H9 (cell line): ENCODE measurements around the gene BRI3. TPM values are rescaled to one million over a fixed set of nuclear protein-coding genes. Genes with fewer than 3 reads are reported as not detected.

ENCODE experiments used
- DNase-seq: peaks from one replicate; pipeline ENCODE4 v3.0.0-alpha.2; 2017
- H2AFZ ChIP-seq: one replicate; pipeline ENCODE4 v1.6.1; 2013; ENCODE audit warnings: mild to moderate bottlenecking, low read length, control low read depth, moderate library complexity
- H2AK5ac ChIP-seq: 2 replicates; pipeline ENCODE4 v1.6.1; 2013; ENCODE audit warnings: low read length, control low read depth, mixed read lengths; ENCODE audit not compliant: insufficient read length
- H2BK120ac ChIP-seq: one replicate; pipeline ENCODE4 v1.6.1; 2013; ENCODE audit warnings: low read depth, mild to moderate bottlenecking, low read length, control low read depth, inconsistent platforms; ENCODE audit not compliant: poor library complexity, severe bottlenecking
- H2BK12ac ChIP-seq: 2 replicates; pipeline ENCODE4 v1.6.1; 2013; ENCODE audit warnings: low read length, control low read depth, mixed read lengths, low read depth; ENCODE audit not compliant: insufficient read length
- H2BK15ac ChIP-seq: 2 replicates; pipeline ENCODE4 v1.6.1; 2013; ENCODE audit warnings: low read depth, low read length, control low read depth
- H2BK20ac ChIP-seq: one replicate; pipeline ENCODE4 v1.6.1; 2013; ENCODE audit warnings: low read depth, mild to moderate bottlenecking, low read length, control low read depth, inconsistent platforms; ENCODE audit not compliant: poor library complexity, severe bottlenecking
- H2BK5ac ChIP-seq: 2 replicates; pipeline ENCODE4 v1.6.1; 2013; ENCODE audit warnings: low read length, control low read depth, mixed read lengths; ENCODE audit not compliant: insufficient read length
- H3K14ac ChIP-seq: 2 replicates; pipeline ENCODE4 v1.6.1; 2013; ENCODE audit warnings: low read length, control low read depth; ENCODE audit not compliant: insufficient read depth
- H3K18ac ChIP-seq: 2 replicates; pipeline ENCODE4 v1.6.1; 2013; ENCODE audit warnings: low read depth, mild to moderate bottlenecking, mixed read lengths, low read length, control low read depth; ENCODE audit not compliant: insufficient read length
- H3K23ac ChIP-seq: 2 replicates; pipeline ENCODE4 v1.6.1; 2013; ENCODE audit warnings: low read length, control low read depth, mixed read lengths, low read depth; ENCODE audit not compliant: insufficient read length
- H3K23me2 ChIP-seq: 2 replicates; pipeline ENCODE4 v1.6.1; 2013; ENCODE audit warnings: low read depth, mild to moderate bottlenecking, mixed read lengths, low read length, control low read depth; ENCODE audit not compliant: insufficient read length, poor library complexity, severe bottlenecking
- H3K27ac ChIP-seq: 2 replicates; pipeline ENCODE4 v1.5.1; 2013; ENCODE audit warnings: low read length, control low read depth, mixed read lengths, low read depth; ENCODE audit not compliant: insufficient read length
- H3K27me3 ChIP-seq: 2 replicates; pipeline ENCODE4 v1.6.1; 2013; ENCODE audit warnings: low read length, control low read depth, inconsistent platforms; ENCODE audit not compliant: insufficient read depth
- H3K4ac ChIP-seq: 2 replicates; pipeline ENCODE4 v1.6.1; 2013; ENCODE audit warnings: low read depth, mild to moderate bottlenecking, control low read depth, inconsistent platforms, low read length, moderate library complexity
- H3K4me1 ChIP-seq: 2 replicates; pipeline ENCODE4 v1.6.1; 2013; ENCODE audit warnings: low read length, control low read depth, inconsistent platforms; ENCODE audit not compliant: insufficient read depth
- H3K4me2 ChIP-seq: 2 replicates; pipeline ENCODE4 v1.6.1; 2013; ENCODE audit warnings: low read length, control low read depth, mixed read lengths; ENCODE audit not compliant: insufficient read length, insufficient read depth
- H3K56ac ChIP-seq: 2 replicates; pipeline ENCODE4 v1.6.1; 2013; ENCODE audit warnings: low read depth, mild to moderate bottlenecking, mixed read lengths, low read length, control low read depth; ENCODE audit not compliant: insufficient read length
- H3K79me1 ChIP-seq: 2 replicates; pipeline ENCODE4 v1.6.1; 2013; ENCODE audit warnings: low read depth, mild to moderate bottlenecking, moderate library complexity, low read length, control low read depth, inconsistent platforms; ENCODE audit not compliant: insufficient read depth, poor library complexity, severe bottlenecking
- H3K79me2 ChIP-seq: 2 replicates; pipeline ENCODE4 v1.6.1; 2013; ENCODE audit warnings: low read length, control low read depth, inconsistent platforms; ENCODE audit not compliant: insufficient read depth
- H3K9ac ChIP-seq: 2 replicates; pipeline ENCODE4 v1.6.1; 2013; ENCODE audit warnings: low read length, control low read depth, mixed read lengths; ENCODE audit not compliant: insufficient read length; ENCODE audit errors: extremely low read depth
- H3K9me3 ChIP-seq: one replicate; pipeline ENCODE4 v1.6.1; 2013; ENCODE audit warnings: low read depth, low read length, inconsistent platforms; ENCODE audit not compliant: control insufficient read depth
- H3T11ph ChIP-seq: one replicate; pipeline ENCODE4 v1.6.1; 2013; ENCODE audit warnings: mild to moderate bottlenecking, low read length, control low read depth, inconsistent platforms
- H4K20me1 ChIP-seq: one replicate; pipeline ENCODE4 v1.6.1; 2013; ENCODE audit not compliant: control insufficient read depth, insufficient read length, insufficient read depth
- H4K5ac ChIP-seq: 2 replicates; pipeline ENCODE4 v1.6.1; 2013; ENCODE audit warnings: low read depth, mild to moderate bottlenecking, mixed read lengths, low read length, control low read depth; ENCODE audit not compliant: insufficient read length
- H4K8ac ChIP-seq: replicated peaks from 2 replicates; pipeline ENCODE4 v1.6.1; 2013; ENCODE audit warnings: low read length, control low read depth, mixed read lengths, low read depth; ENCODE audit not compliant: insufficient read length
- H4K91ac ChIP-seq: 2 replicates; pipeline ENCODE4 v1.6.1; 2013; ENCODE audit warnings: low read depth, mild to moderate bottlenecking, moderate library complexity, mixed read lengths, low read length, control low read depth; ENCODE audit not compliant: insufficient read length
- H3K27ac Mint-ChIP-seq, 3 experiments: 2 replicates in 2 of 3; 3 replicates in 1 of 3; pipeline ENCODE4 v1.8.0; 2020 to 2021; ENCODE audit warnings: mixed read lengths in 3 of 3, mild to moderate bottlenecking in 1 of 3, moderate library complexity in 1 of 3
- H3K27me3 Mint-ChIP-seq: 2 replicates; pipeline ENCODE4 v1.8.0; 2021; ENCODE audit warnings: low read depth, mild to moderate bottlenecking, moderate library complexity, mixed read lengths
- H3K36me3 Mint-ChIP-seq, 3 experiments: 2 replicates in 2 of 3; 3 replicates in 1 of 3; pipeline ENCODE4 v1.8.0; 2020 to 2021; ENCODE audit warnings: low read depth in 3 of 3, mixed read lengths in 3 of 3; ENCODE audit not compliant: insufficient read depth in 1 of 3
- H3K4me1 Mint-ChIP-seq, 2 experiments: 2 replicates each; pipeline ENCODE4 v1.8.0; 2020; ENCODE audit warnings: mixed read lengths in 2 of 2
- H3K4me3 Mint-ChIP-seq, 2 experiments: 2 replicates in 1 of 2; 3 replicates in 1 of 2; pipeline ENCODE4 v1.8.0; 2020 to 2021; ENCODE audit warnings: mild to moderate bottlenecking in 2 of 2, mixed read lengths in 2 of 2, moderate library complexity in 1 of 2
- H3K9me3 Mint-ChIP-seq, 2 experiments: 2 replicates in 1 of 2; 3 replicates in 1 of 2; pipeline ENCODE4 v1.8.0; 2020; ENCODE audit warnings: mild to moderate bottlenecking in 2 of 2, mixed read lengths in 2 of 2, moderate library complexity in 1 of 2
- WGBS: extraction: QIAGEN DNeasy Blood & Tissue Kit; methylation state at CpG from one replicate; pipeline ENCODE4 v1.1.7; 2013; ENCODE audit warnings: missing lambda C conversion rate, low lambda C conversion rate, mixed read lengths; ENCODE audit not compliant: insufficient read length; ENCODE audit errors: extremely low coverage; 5-methylcytosine and 5-hydroxymethylcytosine counted together
- total RNA-seq: library from RNA; stranded (reverse); gene quantifications from 2 replicates; pipeline ENCODE4 v1.2.1, GENCODE V29; 2021
- TF ChIP-seq, protein P1 (sequence below): fragments of 200-600 bp; sonication (generic); conservative IDR thresholded peaks from 3 replicates; pipeline ENCODE4 v1.8.0; 2021; ENCODE audit warnings: antibody characterized with exemption, mild to moderate bottlenecking

The BRI3 gene
- total RNA-seq, 1 experiment from 2014 or later: 102 TPM

DNA sequence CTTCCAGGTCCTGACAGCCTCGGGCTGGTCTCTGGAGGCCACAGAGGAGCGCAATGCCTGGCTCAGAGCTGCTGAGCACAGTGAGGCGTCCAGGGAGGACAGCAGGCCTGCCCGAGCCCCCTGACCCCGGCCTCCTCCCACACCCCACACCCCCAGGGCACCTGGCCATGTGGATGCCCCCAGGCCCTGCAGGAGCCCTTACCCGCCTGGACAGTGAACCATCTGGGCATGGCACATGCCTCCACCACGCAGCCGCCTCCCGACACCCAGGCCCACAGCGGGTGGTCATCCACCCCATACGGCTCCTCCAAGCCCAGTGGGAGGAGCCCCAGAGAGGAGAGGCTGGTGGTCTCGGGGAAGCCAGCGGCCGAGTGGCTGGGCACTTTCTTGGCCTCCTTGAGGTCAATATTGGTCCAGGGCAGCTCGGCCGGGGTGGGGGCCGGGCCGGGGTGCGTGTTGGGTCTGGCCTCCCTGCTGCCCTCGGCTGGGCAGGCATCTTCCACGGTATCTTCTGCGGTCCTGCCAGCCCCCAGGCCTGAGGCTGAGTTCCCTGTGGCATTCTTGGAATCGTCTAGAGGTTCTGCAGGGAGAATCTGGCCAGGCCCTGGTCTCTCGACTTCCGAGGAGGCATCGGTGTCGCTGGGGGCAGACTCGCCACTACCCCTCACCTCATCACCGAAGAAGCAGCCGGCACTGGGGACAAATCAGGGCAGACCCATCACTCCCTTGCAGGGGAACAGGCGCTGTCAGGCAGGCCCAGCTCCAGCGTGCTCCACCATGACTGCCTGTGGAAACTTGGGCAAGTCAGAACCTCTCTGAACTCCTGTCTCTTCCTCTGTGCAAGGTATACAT is 48.0 kb upstream of the BRI3 start:
- H3K27me3 ChIP-seq: no peaks in the 10 kb centered on the region
- no peak overlapping the region for H4K8ac ChIP-seq
- H2BK5ac ChIP-seq: no peak overlapping the region
- no peak overlapping the region for H3T11ph ChIP-seq
- H2BK15ac ChIP-seq: no peak overlapping the region
- H3K79me1 ChIP-seq: no peaks in the 10 kb centered on the region
- Mint-ChIP-seq H3K9me3 (no peaks in the 10 kb centered on the region; a peak in 1 of 5 replicates), H3K4me1 (peaks cover 0 to 3% of the 10 kb centered on the region in 2 experiments; a peak in 1 of 4 replicates), H3K27ac (no peak overlapping the region; a peak in 2 of 7 replicates), H3K4me3 (no peak overlapping the region), H3K27me3 (no peaks in the 10 kb centered on the region), H3K36me3 (peaks cover 0 to 3% (median 0%) of the 10 kb centered on the region in 3 experiments; a peak in 2 of 7 replicates)
- WGBS: no CpG with 5 or more reads among the region's 32 CpGs
- H3K9ac ChIP-seq: no peak overlapping the region
- H3K4me2 ChIP-seq: no peak overlapping the region
- DNase-seq: no peak
- no peaks in the 10 kb centered on the region for H4K20me1 ChIP-seq
- H2AK5ac ChIP-seq: no peak overlapping the region
- H2BK12ac ChIP-seq: no peak overlapping the region
- no peak overlapping the region for H2AFZ ChIP-seq
- H3K23me2 ChIP-seq: peaks cover 2% of the 10 kb centered on the region
- H3K56ac ChIP-seq: no peak overlapping the region
- H3K79me2 ChIP-seq: no peaks in the 10 kb centered on the region
- H2BK20ac ChIP-seq: no peak overlapping the region
- H4K91ac ChIP-seq: no peak overlapping the region
- H3K4ac ChIP-seq: no peak overlapping the region
- H3K18ac ChIP-seq: no peak overlapping the region
- H3K23ac ChIP-seq: no peak overlapping the region
- TF ChIP-seq, protein P1, sequence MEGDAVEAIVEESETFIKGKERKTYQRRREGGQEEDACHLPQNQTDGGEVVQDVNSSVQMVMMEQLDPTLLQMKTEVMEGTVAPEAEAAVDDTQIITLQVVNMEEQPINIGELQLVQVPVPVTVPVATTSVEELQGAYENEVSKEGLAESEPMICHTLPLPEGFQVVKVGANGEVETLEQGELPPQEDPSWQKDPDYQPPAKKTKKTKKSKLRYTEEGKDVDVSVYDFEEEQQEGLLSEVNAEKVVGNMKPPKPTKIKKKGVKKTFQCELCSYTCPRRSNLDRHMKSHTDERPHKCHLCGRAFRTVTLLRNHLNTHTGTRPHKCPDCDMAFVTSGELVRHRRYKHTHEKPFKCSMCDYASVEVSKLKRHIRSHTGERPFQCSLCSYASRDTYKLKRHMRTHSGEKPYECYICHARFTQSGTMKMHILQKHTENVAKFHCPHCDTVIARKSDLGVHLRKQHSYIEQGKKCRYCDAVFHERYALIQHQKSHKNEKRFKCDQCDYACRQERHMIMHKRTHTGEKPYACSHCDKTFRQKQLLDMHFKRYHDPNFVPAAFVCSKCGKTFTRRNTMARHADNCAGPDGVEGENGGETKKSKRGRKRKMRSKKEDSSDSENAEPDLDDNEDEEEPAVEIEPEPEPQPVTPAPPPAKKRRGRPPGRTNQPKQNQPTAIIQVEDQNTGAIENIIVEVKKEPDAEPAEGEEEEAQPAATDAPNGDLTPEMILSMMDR: no peak
- no peak overlapping the region for H3K14ac ChIP-seq
- H3K27ac ChIP-seq: no peak overlapping the region
- no peak overlapping the region for H2BK120ac ChIP-seq
- no peak overlapping the region for H4K5ac ChIP-seq
- no peaks in the 10 kb centered on the region for H3K4me1 ChIP-seq
- H3K9me3 ChIP-seq: no peaks in the 10 kb centered on the region
